A549 treated with CORT108297 at 1 μM for 4 hours (cell line): Measurements from ENCODE around the gene ABCA6. TPM values are rescaled to one million over a fixed set of nuclear protein-coding genes. Genes with fewer than 3 reads are reported as not detected.

ENCODE experiments used
- total RNA-seq: library from RNA; stranded (reverse); fragments of 200-300 nt; extraction: Qiagen RNA extraction; gene quantifications from 5 replicates; pipeline ENCODE4 v1.2.3, GENCODE V29; 2022

ABCA6 gene, protein sequence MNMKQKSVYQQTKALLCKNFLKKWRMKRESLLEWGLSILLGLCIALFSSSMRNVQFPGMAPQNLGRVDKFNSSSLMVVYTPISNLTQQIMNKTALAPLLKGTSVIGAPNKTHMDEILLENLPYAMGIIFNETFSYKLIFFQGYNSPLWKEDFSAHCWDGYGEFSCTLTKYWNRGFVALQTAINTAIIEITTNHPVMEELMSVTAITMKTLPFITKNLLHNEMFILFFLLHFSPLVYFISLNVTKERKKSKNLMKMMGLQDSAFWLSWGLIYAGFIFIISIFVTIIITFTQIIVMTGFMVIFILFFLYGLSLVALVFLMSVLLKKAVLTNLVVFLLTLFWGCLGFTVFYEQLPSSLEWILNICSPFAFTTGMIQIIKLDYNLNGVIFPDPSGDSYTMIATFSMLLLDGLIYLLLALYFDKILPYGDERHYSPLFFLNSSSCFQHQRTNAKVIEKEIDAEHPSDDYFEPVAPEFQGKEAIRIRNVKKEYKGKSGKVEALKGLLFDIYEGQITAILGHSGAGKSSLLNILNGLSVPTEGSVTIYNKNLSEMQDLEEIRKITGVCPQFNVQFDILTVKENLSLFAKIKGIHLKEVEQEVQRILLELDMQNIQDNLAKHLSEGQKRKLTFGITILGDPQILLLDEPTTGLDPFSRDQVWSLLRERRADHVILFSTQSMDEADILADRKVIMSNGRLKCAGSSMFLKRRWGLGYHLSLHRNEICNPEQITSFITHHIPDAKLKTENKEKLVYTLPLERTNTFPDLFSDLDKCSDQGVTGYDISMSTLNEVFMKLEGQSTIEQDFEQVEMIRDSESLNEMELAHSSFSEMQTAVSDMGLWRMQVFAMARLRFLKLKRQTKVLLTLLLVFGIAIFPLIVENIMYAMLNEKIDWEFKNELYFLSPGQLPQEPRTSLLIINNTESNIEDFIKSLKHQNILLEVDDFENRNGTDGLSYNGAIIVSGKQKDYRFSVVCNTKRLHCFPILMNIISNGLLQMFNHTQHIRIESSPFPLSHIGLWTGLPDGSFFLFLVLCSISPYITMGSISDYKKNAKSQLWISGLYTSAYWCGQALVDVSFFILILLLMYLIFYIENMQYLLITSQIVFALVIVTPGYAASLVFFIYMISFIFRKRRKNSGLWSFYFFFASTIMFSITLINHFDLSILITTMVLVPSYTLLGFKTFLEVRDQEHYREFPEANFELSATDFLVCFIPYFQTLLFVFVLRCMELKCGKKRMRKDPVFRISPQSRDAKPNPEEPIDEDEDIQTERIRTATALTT (N-terminal part only)
- 0.05 TPM in 1 of 5 replicates, not detected in the others for total RNA-seq

DNA sequence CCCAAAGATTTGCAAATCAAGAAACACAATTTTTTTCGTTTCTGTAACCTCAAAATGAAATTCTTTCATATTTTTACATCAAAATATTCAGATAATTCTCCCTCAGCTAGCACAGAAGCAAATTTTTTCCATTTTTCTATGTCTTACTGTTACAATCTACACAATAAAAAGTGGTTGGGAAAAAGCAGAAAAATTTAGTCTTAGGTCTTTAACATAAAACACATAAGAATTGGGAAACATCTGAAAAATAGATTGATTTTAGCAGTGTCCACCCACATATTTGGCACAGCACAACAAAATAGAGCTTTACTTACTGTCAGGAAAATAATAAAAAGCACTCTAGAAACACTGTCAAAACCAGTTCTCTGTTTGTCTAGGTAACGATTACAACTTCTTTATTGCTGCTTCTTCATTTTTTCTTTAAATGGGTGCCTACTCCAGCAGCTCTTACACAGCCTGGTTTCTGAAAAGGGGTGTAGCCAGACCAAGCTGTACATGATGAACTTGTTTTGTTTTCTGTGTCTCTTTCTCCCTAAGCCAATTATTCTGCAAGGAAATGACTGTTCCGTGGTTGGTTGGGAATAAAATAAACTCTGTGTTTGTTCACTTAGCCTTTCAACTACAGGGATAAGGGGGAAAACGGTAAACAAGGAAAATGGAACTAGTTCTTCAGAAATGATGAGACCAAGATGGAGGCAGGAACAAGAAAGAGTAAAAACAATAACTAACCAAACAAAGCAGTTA is at the start of gene ABCA6:
Gene ABCA6, minus strand, starts transcription at position 465 of the 744 bp plus-strand sequence. CDS start 1,192 bp downstream, outside the sequence.

DNA sequence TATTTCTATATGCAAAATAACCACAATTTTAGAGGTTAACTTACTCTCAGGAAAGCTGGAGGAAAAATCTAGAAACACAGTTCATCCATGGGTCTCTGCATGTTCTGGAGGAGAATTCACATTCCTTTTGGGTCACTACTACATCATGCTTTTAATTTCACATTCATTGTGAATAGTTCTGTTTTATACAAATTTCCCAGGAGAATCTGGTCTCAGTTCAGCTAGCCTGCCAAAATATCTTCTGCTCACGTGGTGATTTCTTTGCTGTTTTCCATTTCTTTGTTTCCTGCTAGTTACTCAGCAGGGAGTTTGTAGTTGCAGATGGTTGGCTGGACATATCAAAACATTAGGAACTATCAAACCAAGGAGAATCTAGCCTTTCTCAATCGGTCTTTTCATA is 80.9 kb downstream of the ABCA6 start, which contains the start of gene ABCA9:
Gene ABCA9, minus strand, starts transcription at position 106 of the 400 bp plus-strand sequence. CDS start 9,801 bp downstream, outside the sequence.

Other genes starting within 250 kb of the ABCA6 start
- gene ABCA8, start 186.5 kb downstream of the ABCA6 start, total RNA-seq: 0.15 to 0.31 TPM (median 0.22 TPM) in 5 replicates
- 0.01 to 0.10 TPM in 2 of 5 replicates, not detected in the others for gene ABCA9, start 81.0 kb downstream of the ABCA6 start, total RNA-seq
- gene ABCA10, start 86.9 kb upstream of the ABCA6 start, total RNA-seq: 0.07 to 0.15 TPM (median 0.08 TPM) in 5 replicates
- 2.6 to 3.6 TPM (median 2.9 TPM) in 5 replicates for gene ABCA5, start 185.2 kb upstream of the ABCA6 start, total RNA-seq